Activated naive CD8-positive, alpha-beta T cell (primary cell): ENCODE measurements around the gene BACE2.

Experiments used
- H3K27ac Mint-ChIP-seq: one replicate; pipeline ENCODE4 v1.8.0; 2021; ENCODE audit warnings: mixed read lengths
- H3K27me3 Mint-ChIP-seq: one replicate; pipeline ENCODE4 v1.8.0; 2021; ENCODE audit warnings: mixed read lengths
- H3K36me3 Mint-ChIP-seq: one replicate; pipeline ENCODE4 v1.8.0; 2021; ENCODE audit warnings: mixed read lengths
- H3K4me1 Mint-ChIP-seq: one replicate; pipeline ENCODE4 v1.8.0; 2021; ENCODE audit warnings: low read depth, mixed read lengths
- H3K4me3 Mint-ChIP-seq: one replicate; pipeline ENCODE4 v1.8.0; 2021; ENCODE audit warnings: mild to moderate bottlenecking, mixed read lengths
- H3K9me3 Mint-ChIP-seq: one replicate; pipeline ENCODE4 v1.8.0; 2021; ENCODE audit warnings: low read depth, mixed read lengths

Gene BACE2

GRCh38 chr21:41167348-41168342 lies at the start of gene BACE2:
Gene BACE2, plus strand, starts transcription at chr21:41168160. Its CDS starts 104 bp downstream, at chr21:41168264.
- no peaks in the 10 kb centered on the region for H3K9me3 Mint-ChIP-seq
- no peak within 1 kb of the TSS for H3K27ac Mint-ChIP-seq
- H3K4me1 Mint-ChIP-seq = peaks cover 12% of the 10 kb centered on the region
- H3K27me3 Mint-ChIP-seq = peaks cover 24% of the 10 kb centered on the region
- H3K4me3 Mint-ChIP-seq = peak within 1 kb of the TSS; percentile 79
- no peaks in the 10 kb centered on the region for H3K36me3 Mint-ChIP-seq

GRCh38 chr21:41119901-41120300 lies 48.1 kb upstream of the BACE2 start:
- Mint-ChIP-seq H3K4me3 (no peak overlapping the region), H3K36me3 (no peaks in the 10 kb centered on the region), H3K4me1 (no peaks in the 10 kb centered on the region), H3K27me3 (peaks cover 6% of the 10 kb centered on the region), H3K9me3 (no peaks in the 10 kb centered on the region), H3K27ac (no peak overlapping the region)

- Mint-ChIP-seq H3K4me3 (no peak overlapping the region), H3K4me1 (no peaks in the 10 kb centered on the region), H3K36me3 (no peaks in the 10 kb centered on the region), H3K27ac (no peak overlapping the region), H3K9me3 (no peaks in the 10 kb centered on the region), H3K27me3 (peaks cover 6% of the 10 kb centered on the region)
These were observed 47.0 kb upstream of the BACE2 start for GRCh38 chr21:41120997-41121396.

- H3K27ac Mint-ChIP-seq = no peak overlapping the region
- H3K4me1 Mint-ChIP-seq = no peaks in the 10 kb centered on the region
- H3K4me3 Mint-ChIP-seq = no peak overlapping the region
- H3K27me3 Mint-ChIP-seq = peaks cover 6% of the 10 kb centered on the region
- H3K9me3 Mint-ChIP-seq = no peaks in the 10 kb centered on the region
- H3K36me3 Mint-ChIP-seq = no peaks in the 10 kb centered on the region
These were observed 46.1 kb upstream of the BACE2 start for GRCh38 chr21:41121785-41122415.

- Mint-ChIP-seq H3K4me3 (no peak overlapping the region), H3K27ac (no peak overlapping the region), H3K9me3 (peaks cover 10% of the 10 kb centered on the region), H3K36me3 (no peaks in the 10 kb centered on the region), H3K27me3 (peaks cover 7% of the 10 kb centered on the region), H3K4me1 (no peaks in the 10 kb centered on the region)
These were observed 43.2 kb upstream of the BACE2 start for GRCh38 chr21:41124641-41125201.

- Mint-ChIP-seq H3K27ac (no peak overlapping the region), H3K27me3 (peaks cover 4% of the 10 kb centered on the region), H3K4me3 (no peak overlapping the region), H3K4me1 (no peaks in the 10 kb centered on the region), H3K9me3 (peaks cover 10% of the 10 kb centered on the region), H3K36me3 (no peaks in the 10 kb centered on the region)
These were observed 39.0 kb upstream of the BACE2 start for GRCh38 chr21:41128981-41129380.

GRCh38 chr21:41130883-41131282 lies 37.1 kb upstream of the BACE2 start:
- Mint-ChIP-seq H3K4me1 (no peaks in the 10 kb centered on the region), H3K27ac (no peak overlapping the region), H3K9me3 (peaks cover 10% of the 10 kb centered on the region), H3K4me3 (no peak overlapping the region), H3K27me3 (peaks cover 2% of the 10 kb centered on the region), H3K36me3 (no peaks in the 10 kb centered on the region)

- peaks cover 3% of the 10 kb centered on the region for H3K27me3 Mint-ChIP-seq
- peaks cover 5% of the 10 kb centered on the region for H3K9me3 Mint-ChIP-seq
- H3K27ac Mint-ChIP-seq = no peak overlapping the region
- no peak overlapping the region for H3K4me3 Mint-ChIP-seq
- H3K4me1 Mint-ChIP-seq = no peaks in the 10 kb centered on the region
- H3K36me3 Mint-ChIP-seq = no peaks in the 10 kb centered on the region
These were observed 34.0 kb upstream of the BACE2 start for GRCh38 chr21:41133874-41134522.

- Mint-ChIP-seq H3K9me3 (no peaks in the 10 kb centered on the region), H3K4me1 (no peaks in the 10 kb centered on the region), H3K27ac (no peak overlapping the region), H3K27me3 (peaks cover 5% of the 10 kb centered on the region), H3K36me3 (no peaks in the 10 kb centered on the region), H3K4me3 (no peak overlapping the region)
These were observed 32.2 kb upstream of the BACE2 start for GRCh38 chr21:41135746-41136145.

GRCh38 chr21:41136286-41136685 lies 31.7 kb upstream of the BACE2 start:
- Mint-ChIP-seq H3K27me3 (peaks cover 7% of the 10 kb centered on the region), H3K4me3 (no peak overlapping the region), H3K36me3 (no peaks in the 10 kb centered on the region), H3K9me3 (no peaks in the 10 kb centered on the region), H3K27ac (no peak overlapping the region), H3K4me1 (no peaks in the 10 kb centered on the region)

GRCh38 chr21:41137401-41137800 lies 30.6 kb upstream of the BACE2 start:
- H3K27me3 Mint-ChIP-seq = peaks cover 7% of the 10 kb centered on the region
- H3K9me3 Mint-ChIP-seq = no peaks in the 10 kb centered on the region
- no peak overlapping the region for H3K27ac Mint-ChIP-seq
- no peaks in the 10 kb centered on the region for H3K36me3 Mint-ChIP-seq
- H3K4me1 Mint-ChIP-seq = no peaks in the 10 kb centered on the region
- no peak overlapping the region for H3K4me3 Mint-ChIP-seq

- Mint-ChIP-seq H3K36me3 (no peaks in the 10 kb centered on the region), H3K27ac (no peak overlapping the region), H3K4me1 (no peaks in the 10 kb centered on the region), H3K27me3 (peaks cover 7% of the 10 kb centered on the region), H3K9me3 (no peaks in the 10 kb centered on the region), H3K4me3 (no peak overlapping the region)
These were observed 30.1 kb upstream of the BACE2 start for GRCh38 chr21:41137889-41138288.

- Mint-ChIP-seq H3K36me3 (no peaks in the 10 kb centered on the region), H3K4me3 (no peak overlapping the region)
These were observed 29.2 kb upstream of the BACE2 start for GRCh38 chr21:41138711-41139110.

GRCh38 chr21:41139275-41139674 lies 28.7 kb upstream of the BACE2 start:
- Mint-ChIP-seq H3K36me3 (no peaks in the 10 kb centered on the region), H3K4me1 (no peaks in the 10 kb centered on the region), H3K27ac (no peak overlapping the region)

More at GRCh38 chr21:41138711-41139110, 29.2 kb upstream of the BACE2 start:
- Mint-ChIP-seq H3K4me1 (no peaks in the 10 kb centered on the region), H3K9me3 (no peaks in the 10 kb centered on the region), H3K27ac (no peak overlapping the region), H3K27me3 (peaks cover 7% of the 10 kb centered on the region)

GRCh38 chr21:41139951-41140350 lies 28.0 kb upstream of the BACE2 start:
- peaks cover 7% of the 10 kb centered on the region for H3K27me3 Mint-ChIP-seq
- no peaks in the 10 kb centered on the region for H3K9me3 Mint-ChIP-seq
- no peaks in the 10 kb centered on the region for H3K36me3 Mint-ChIP-seq
- H3K4me3 Mint-ChIP-seq = no peak overlapping the region
- H3K27ac Mint-ChIP-seq = no peak overlapping the region
- no peaks in the 10 kb centered on the region for H3K4me1 Mint-ChIP-seq

More at GRCh38 chr21:41139275-41139674, 28.7 kb upstream of the BACE2 start:
- Mint-ChIP-seq H3K9me3 (no peaks in the 10 kb centered on the region), H3K4me3 (no peak overlapping the region), H3K27me3 (peaks cover 7% of the 10 kb centered on the region)
